ENCODE data around the gene TTYH2. TPM values are rescaled to one million over a fixed set of nuclear protein-coding genes. Genes with fewer than 3 reads are reported as not detected.

Gene TTYH2
- total RNA-seq, 4 donors from 2014 or later, result 5.5 to 7.7 (median 6.3) TPM

DNA sequence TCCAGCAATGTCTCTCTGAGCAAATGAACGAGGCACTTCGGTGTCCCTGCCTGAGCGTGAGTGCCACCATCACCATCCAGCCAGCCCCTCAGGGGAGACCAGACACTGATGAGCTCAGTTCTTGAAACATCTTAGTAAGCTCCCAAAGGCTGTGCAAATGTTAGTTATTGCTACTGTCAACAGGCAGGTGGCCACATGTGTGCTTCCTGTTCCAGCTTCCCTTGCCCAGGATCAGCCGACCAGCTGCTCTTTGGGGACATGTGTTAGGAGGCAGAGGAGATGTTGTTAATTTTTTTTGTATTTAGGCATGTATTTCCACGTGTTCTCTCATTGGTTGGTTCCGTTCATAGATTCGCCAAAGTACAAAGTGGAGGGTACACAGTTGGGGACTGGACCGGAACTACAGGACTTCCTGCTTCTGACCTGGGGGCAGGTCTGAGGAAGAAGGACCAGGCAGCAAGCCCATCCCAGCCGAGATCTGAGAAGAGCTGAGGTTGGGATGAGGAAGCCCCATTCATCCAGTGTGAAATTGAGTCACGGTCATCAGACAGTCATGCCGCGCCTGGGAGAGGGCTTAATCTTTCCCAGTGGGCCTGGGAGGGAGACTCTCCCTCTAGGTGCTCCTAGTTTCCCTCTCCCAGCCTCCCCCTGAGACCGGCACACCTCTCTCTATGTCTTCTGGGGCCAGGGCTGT lies 3.8 kb downstream of the TTYH2 start:
- WGBS, 2 donors (ENCODE audit: low coverage in 1 of 2), result 50% methylated on average over 1 of the region's 13 CpGs; no CpG with 5 or more reads in 1 of the 2 donors

GRCh38 chr17:74217888-74218287 lies 4.5 kb downstream of the TTYH2 start:
- Histone ChIP-seq H3K36me3 (peaks cover 0 to 10% of the 10 kb centered on the region in 2 donors), H3K27ac (no peak overlapping the region), H3K4me3 (no peak overlapping the region), H3K27me3 (no peaks in the 10 kb centered on the region), H3K9me3 (no peaks in the 10 kb centered on the region), H3K4me1 (peaks cover 0 to 21% (median 8%) of the 10 kb centered on the region in 3 donors)
- TF ChIP-seq, protein P1, sequence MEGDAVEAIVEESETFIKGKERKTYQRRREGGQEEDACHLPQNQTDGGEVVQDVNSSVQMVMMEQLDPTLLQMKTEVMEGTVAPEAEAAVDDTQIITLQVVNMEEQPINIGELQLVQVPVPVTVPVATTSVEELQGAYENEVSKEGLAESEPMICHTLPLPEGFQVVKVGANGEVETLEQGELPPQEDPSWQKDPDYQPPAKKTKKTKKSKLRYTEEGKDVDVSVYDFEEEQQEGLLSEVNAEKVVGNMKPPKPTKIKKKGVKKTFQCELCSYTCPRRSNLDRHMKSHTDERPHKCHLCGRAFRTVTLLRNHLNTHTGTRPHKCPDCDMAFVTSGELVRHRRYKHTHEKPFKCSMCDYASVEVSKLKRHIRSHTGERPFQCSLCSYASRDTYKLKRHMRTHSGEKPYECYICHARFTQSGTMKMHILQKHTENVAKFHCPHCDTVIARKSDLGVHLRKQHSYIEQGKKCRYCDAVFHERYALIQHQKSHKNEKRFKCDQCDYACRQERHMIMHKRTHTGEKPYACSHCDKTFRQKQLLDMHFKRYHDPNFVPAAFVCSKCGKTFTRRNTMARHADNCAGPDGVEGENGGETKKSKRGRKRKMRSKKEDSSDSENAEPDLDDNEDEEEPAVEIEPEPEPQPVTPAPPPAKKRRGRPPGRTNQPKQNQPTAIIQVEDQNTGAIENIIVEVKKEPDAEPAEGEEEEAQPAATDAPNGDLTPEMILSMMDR (IDR thresholded peaks at IDR 0.05), result no peak
- TF ChIP-seq EP300 (IDR thresholded peaks at IDR 0.05) (no peak), POLR2A (IDR thresholded peaks at IDR 0.05) (no peak), POLR2AphosphoS5 (IDR thresholded peaks at IDR 0.05) (no peak)
- no peak for ATAC-seq
- WGBS, 2 donors (ENCODE audit: low coverage in 1 of 2), result no CpG with 5 or more reads among the region's 2 CpGs

More for the DNA sequence above, 3.8 kb downstream of the TTYH2 start:
- Histone ChIP-seq H3K27ac (no peak overlapping the region), H3K4me3 (no peak overlapping the region), H3K4me1 (peaks cover 0 to 28% (median 13%) of the 10 kb centered on the region in 3 donors), H3K27me3 (no peaks in the 10 kb centered on the region), H3K9me3 (no peaks in the 10 kb centered on the region), H3K36me3 (peaks cover 0 to 3% of the 10 kb centered on the region in 2 donors)
- TF ChIP-seq POLR2A (IDR thresholded peaks at IDR 0.05), result no peak
- TF ChIP-seq EP300 (IDR thresholded peaks at IDR 0.05), result no peak
- ATAC-seq, result no peak

- 48 to 83% methylated on average over 5 to 8 of the region's 8 CpGs for WGBS, 2 donors (ENCODE audit: low coverage in 1 of 2)
- H3K4me1 ChIP-seq, result peaks cover 0 to 19% (median 8%) of the 10 kb centered on the region in 3 donors
- no peak for ATAC-seq
- H3K4me3 ChIP-seq, result no peak overlapping the region
- no peak overlapping the region for H3K27ac ChIP-seq
- H3K27me3 ChIP-seq, result no peaks in the 10 kb centered on the region
- H3K9me3 ChIP-seq, result no peaks in the 10 kb centered on the region
- H3K36me3 ChIP-seq, result peaks cover 0 to 15% of the 10 kb centered on the region in 2 donors
- TF ChIP-seq POLR2A (IDR thresholded peaks at IDR 0.05), result no peak
- TF ChIP-seq, protein P1 (IDR thresholded peaks at IDR 0.05), result no peak
- TF ChIP-seq EP300 (IDR thresholded peaks at IDR 0.05), result no peak
- no peak for TF ChIP-seq POLR2AphosphoS5 (IDR thresholded peaks at IDR 0.05)
Observed at GRCh38 chr17:74218436-74218835, 5.1 kb downstream of the TTYH2 start.

DNA sequence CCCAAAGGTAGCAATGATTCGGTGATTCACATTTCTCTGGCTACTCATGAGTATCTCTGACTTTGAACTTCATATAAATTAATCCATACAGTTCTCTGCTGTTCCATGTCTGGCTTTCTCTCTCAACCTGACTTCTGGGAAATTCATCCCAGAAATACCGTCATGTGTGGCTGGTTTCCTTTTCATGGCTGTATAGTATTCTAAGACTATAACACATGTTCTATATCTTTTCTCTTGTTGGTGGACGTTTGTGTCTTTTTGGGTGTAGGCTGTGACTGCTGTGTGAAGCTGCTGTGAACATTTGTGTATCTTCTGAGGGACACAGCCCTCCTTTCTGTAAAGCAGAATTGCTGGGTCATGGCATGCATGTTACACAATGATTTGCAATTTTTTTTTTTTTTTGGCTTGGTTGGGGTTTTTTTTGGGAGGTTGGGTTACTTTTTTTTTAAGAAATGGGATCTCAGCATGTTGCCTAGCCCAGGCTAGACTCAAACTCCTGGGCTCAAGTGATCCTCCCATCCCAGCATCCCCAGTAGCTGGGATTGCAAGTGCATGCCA lies 6.3 kb downstream of the TTYH2 start:
- H3K27ac ChIP-seq, result no peak overlapping the region
- H3K36me3 ChIP-seq, result peaks cover 0 to 23% of the 10 kb centered on the region in 2 donors
- ATAC-seq, result no peak
- WGBS, 2 donors (ENCODE audit: low coverage in 1 of 2), result 88 to 91% methylated on average over 3 of the region's 3 CpGs
- TF ChIP-seq, protein P1 (IDR thresholded peaks at IDR 0.05), result no peak
- TF ChIP-seq POLR2AphosphoS5 (IDR thresholded peaks at IDR 0.05), result no peak
- no peak for TF ChIP-seq POLR2A (IDR thresholded peaks at IDR 0.05)
- no peak for TF ChIP-seq EP300 (IDR thresholded peaks at IDR 0.05)
- no peaks in the 10 kb centered on the region for H3K27me3 ChIP-seq
- no peaks in the 10 kb centered on the region for H3K9me3 ChIP-seq
- H3K4me3 ChIP-seq, result no peak overlapping the region
- peaks cover 0 to 7% (median 0%) of the 10 kb centered on the region in 3 donors for H3K4me1 ChIP-seq

DNA sequence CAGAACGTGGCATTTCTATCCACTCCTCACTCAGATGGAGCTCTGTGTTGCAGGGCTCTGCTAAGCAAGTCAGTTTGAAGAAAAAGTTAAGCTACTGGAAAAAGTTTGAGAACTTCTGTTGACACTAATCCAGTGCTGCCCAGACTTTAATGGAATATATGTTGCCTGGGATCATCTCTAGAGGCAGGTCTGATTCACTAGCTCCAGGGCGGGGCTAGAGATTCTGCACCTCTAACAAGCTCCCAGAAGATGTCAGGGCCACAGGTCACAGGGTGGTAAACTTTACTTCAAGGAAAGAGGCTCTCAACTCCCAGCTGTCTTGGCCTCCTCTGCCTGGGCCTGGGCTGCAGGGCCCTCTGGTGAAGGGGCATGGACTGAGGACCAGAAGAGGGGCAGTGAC lies 6.8 kb downstream of the TTYH2 start:
- no peak overlapping the region for H3K27ac ChIP-seq
- H3K36me3 ChIP-seq, result peaks cover 0 to 25% of the 10 kb centered on the region in 2 donors
- H3K4me1 ChIP-seq, result peaks cover 0 to 1% (median 0%) of the 10 kb centered on the region in 3 donors
- TF ChIP-seq EP300 (IDR thresholded peaks at IDR 0.05) (no peak), POLR2AphosphoS5 (IDR thresholded peaks at IDR 0.05) (no peak), POLR2A (IDR thresholded peaks at IDR 0.05) (no peak)
- TF ChIP-seq, protein P1 (IDR thresholded peaks at IDR 0.05), result no peak
- 87% methylated on average over 2 of the region's 2 CpGs; no CpG with 5 or more reads in 1 of the 2 donors for WGBS, 2 donors (ENCODE audit: low coverage in 1 of 2)
- no peaks in the 10 kb centered on the region for H3K27me3 ChIP-seq
- H3K4me3 ChIP-seq, result no peak overlapping the region
- ATAC-seq, result no peak
- no peaks in the 10 kb centered on the region for H3K9me3 ChIP-seq
